GM19468 (cell line): ENCODE measurements around the gene GLMN.
"Not testable (repeated sequence)": the region's sequence is repeated elsewhere in the genome, so short reads cannot be mapped to it uniquely, and the experiment has no call there.

Source experiments
- ATAC-seq: cut with Tn5 transposase; IDR thresholded peaks from one replicate; pipeline ENCODE4 v1.9.1; 2021; ENCODE audit warnings: mild to moderate bottlenecking, moderate library complexity, moderate number of reproducible peaks; ENCODE audit not compliant: unreplicated experiment; ENCODE audit errors: extremely low read depth

Gene GLMN

GRCh38 chr1:92299477-92300150 is 827 bp upstream of the GLMN start:
- no peak for ATAC-seq

- ATAC-seq = no peak
These were observed 594 bp downstream of the GLMN start for GRCh38 chr1:92298213-92298572.

GRCh38 chr1:92291372-92291999 is 7.3 kb downstream of the GLMN start:
- ATAC-seq = no peak

GRCh38 chr1:92281411-92281810 is 17.4 kb downstream of the GLMN start:
- ATAC-seq = not testable (repeated sequence)

GRCh38 chr1:92279781-92280180 is 19.0 kb downstream of the GLMN start:
- ATAC-seq = not testable (repeated sequence)

- no peak for ATAC-seq
These were observed 21.6 kb downstream of the GLMN start for GRCh38 chr1:92277105-92277723.

- ATAC-seq = no peak
These were observed 22.7 kb downstream of the GLMN start for GRCh38 chr1:92276082-92276481.

GRCh38 chr1:92274939-92275338 is 23.8 kb downstream of the GLMN start:
- ATAC-seq = no peak

GRCh38 chr1:92273039-92273438 is 25.7 kb downstream of the GLMN start:
- no peak for ATAC-seq

GRCh38 chr1:92262516-92262915 is 36.3 kb downstream of the GLMN start:
- no peak for ATAC-seq

- no peak for ATAC-seq
These were observed 39.4 kb downstream of the GLMN start for GRCh38 chr1:92259350-92259749.

GRCh38 chr1:92254714-92255113 is 44.1 kb downstream of the GLMN start:
- not testable (repeated sequence) for ATAC-seq

GRCh38 chr1:92244376-92244775 is 54.4 kb downstream of the GLMN start:
- no peak for ATAC-seq

GRCh38 chr1:92240034-92240433 is 58.8 kb downstream of the GLMN start:
- ATAC-seq = no peak

GRCh38 chr1:92230736-92231135 is 68.1 kb downstream of the GLMN start:
- no peak for ATAC-seq

GRCh38 chr1:92228401-92228800 is 70.4 kb downstream of the GLMN start:
- ATAC-seq = no peak

GRCh38 chr1:92219028-92219427 is 79.8 kb downstream of the GLMN start:
- ATAC-seq = no peak

GRCh38 chr1:92218559-92218958 is 80.2 kb downstream of the GLMN start:
- ATAC-seq = no peak

GRCh38 chr1:92217721-92218120 is 81.1 kb downstream of the GLMN start, which contains the start of gene C1orf146:
Gene C1orf146, plus strand, starts transcription at chr1:92217915. Its CDS starts 13,506 bp downstream, at chr1:92231421.
- no peak for ATAC-seq

- ATAC-seq = no peak
These were observed 87.6 kb downstream of the GLMN start for GRCh38 chr1:92211166-92211565.

- no peak for ATAC-seq
These were observed 88.1 kb downstream of the GLMN start for GRCh38 chr1:92210701-92211100.

GRCh38 chr1:92203105-92203504 is 95.7 kb downstream of the GLMN start:
- ATAC-seq = no peak
